ENCODE results near the gene MOK.
A peak's percentile ranks its signal among the peaks of the same experiment; 100 is the strongest.

Gene MOK

DNA sequence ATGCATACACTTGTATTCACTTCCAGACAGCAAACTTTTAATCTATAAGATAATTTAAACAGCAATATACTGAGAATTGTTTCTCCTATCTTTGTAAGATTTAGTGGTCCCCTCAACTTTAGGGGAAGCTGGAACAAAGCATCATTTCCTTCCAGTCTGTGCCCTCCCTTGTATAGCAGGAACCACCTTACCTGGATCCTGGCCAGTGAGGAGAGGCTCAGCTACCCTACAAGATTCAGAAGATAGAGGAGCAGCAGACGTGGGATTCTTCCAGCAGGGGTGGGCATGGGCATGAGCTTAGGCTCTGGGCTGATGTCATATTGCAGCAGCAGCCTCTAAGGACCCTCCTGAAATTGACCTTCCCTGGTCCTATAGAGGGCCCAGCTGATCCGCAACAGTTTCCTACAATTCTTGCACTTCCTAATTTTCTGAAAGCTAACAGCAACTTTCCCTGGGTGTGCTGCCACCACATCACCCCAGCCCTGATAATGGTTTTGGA, 21.3 kb downstream of the MOK start:
- DNase-seq: no peak

DNA sequence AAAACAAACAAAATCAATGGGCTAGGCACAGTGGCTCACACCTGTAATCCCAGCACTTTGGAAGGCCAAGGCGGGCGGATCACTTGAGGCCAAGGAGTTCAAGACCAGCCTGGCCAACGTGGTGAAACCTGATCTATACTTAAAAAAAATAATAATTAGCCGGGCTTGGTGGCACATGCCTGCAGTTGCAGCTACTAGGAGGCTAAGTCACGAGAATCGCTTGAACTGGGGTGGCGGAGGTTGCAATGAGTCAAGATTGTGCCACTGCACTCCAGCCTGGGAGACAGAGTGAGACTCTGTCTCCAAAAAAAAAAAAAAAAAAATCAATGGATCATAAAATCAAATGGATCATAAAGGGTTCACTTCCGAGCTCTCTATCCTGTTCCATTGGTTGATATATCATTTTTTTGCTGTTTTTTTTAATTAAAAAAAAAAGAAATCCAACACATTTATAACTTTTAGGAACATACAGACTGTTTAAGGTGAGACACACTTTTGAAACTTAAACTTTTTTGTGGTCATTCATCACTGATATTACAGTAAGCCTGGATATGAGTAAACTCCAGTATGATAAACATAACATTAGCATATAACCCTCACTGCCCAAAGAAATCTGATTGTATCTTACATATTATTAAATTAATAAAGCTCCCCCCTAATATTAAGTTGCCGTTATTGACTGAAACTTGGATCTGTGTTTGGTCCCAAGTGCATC, 22.1 kb downstream of the MOK start:
- no peak for DNase-seq

DNA sequence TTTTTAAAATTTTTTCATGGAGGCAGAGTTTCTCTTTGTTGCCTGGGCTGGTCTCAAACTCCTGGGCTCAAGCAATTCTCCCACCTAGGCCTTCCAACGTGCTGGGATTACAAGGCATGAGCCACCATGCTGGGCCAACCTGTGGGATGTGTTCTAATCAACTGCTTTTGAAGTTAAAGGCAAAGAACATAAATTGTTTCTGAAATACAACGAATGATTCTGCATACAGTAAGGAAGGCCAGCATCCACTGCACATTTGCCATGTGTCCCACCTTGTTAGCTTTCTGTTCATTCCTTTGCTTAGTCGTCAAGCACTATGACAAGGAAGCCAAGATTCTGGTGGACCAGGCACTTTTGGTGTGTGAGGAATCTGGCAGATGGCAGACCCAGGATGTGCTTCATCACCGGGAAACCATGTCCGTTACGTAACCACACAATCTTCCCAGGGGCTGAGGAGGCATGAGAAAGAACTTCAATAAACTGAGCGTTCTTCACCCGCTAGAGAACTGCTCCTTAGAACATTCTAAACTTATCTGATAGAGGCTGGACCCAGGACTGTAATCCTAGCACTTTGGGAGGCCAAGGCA, 24.5 kb downstream of the MOK start:
- DNase-seq: no peak

DNA sequence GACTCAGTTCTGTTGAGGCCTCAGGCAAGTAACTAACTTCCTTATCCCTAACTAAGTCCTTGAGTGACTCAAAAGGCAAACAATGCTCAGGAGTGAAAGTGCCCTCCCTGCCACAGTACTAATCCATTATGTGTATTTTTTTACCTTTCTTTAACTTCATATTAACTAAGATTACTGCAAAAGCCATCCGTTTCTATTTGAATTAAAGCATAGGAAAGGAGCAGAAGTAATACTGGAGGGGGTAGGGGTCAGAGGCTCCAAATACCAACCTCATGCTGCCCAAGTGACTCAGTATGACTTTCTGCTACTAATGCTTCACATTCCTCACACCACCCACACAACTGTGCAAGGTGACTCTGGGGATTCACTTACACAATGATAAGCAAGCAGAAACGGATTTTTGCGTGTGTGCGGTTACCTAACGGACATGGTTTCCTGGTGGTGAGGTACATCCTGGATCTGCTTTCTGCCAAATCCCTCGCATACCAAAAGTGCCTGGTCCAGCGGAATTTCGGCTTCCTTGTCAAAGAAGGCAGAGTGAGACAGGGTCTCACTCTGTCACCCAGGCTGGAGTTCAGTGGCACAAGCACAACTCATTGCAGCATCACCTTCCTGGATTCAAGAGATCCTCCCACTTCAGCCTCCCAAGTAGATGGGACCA, 25.1 kb downstream of the MOK start:
- peak; percentile 6 for DNase-seq

DNA sequence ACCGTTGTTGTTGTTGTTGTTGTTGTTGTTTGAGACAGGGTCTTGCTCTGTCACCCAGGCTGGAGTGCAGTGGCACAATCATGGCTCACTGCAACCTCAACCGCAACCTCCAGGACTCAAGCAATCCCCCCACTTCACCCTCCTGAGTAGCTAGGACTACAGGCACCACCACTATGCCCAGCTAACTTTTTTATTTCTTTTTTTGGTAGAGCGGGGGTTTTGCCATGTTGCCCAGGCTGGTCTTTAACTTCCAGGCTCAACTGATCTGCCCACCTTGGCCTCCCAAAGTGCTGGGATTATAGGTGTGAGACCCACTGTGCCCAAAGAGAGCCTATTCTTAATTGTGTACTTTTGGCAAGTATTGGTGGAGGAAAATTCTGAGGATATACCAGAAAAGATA, 25.7 kb downstream of the MOK start:
- no peak for DNase-seq

DNA sequence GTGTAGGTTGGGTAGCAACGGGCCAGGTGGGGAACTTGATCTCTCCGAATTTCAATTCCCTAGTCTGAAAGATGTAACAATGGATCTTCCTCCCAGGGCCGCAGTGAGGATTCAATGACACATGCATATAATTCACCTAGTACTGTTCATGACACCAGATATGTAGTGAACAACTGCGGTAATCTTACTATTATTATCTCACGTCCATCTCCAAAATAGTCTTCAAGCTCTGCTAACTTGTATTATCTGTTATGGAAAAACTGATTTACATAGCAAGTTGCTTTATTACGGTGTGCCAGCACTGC, 26.4 kb downstream of the MOK start:
- DNase-seq: no peak

DNA sequence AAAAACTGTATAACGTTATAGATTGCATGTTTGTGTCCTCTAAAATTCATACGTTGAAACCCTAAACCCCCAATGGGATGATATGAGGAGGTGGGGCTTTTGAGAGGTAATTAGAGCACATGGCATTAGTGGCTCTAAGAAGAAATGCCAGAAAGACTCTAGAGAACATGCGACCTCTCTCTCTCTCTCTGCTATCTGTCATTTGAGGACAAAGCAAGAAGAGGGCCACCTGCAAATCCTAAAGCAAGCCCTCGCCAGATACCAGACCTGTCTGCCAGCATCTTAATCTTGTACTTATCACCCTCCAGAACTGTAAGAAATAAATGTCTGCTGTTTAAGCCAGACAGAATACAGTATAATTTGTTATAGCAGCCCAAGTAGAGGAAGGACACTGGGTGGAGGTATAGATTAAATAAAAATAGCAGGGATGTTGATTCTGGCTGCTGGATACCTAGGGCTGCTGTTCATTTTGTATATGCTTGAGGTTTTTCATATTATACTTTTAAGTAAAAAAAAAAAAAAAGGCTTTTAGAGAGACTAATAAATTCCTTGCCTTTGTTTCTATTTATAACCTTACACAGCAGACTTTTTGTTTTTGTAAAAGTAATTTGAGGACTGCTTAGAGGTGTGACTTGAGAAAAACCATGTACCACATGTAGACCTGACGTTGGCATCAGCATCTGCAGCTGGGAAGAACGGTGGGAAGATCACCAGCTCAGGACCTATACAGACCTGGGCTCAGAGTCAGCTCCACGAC, 26.9 kb downstream of the MOK start:
- DNase-seq: no peak

DNA sequence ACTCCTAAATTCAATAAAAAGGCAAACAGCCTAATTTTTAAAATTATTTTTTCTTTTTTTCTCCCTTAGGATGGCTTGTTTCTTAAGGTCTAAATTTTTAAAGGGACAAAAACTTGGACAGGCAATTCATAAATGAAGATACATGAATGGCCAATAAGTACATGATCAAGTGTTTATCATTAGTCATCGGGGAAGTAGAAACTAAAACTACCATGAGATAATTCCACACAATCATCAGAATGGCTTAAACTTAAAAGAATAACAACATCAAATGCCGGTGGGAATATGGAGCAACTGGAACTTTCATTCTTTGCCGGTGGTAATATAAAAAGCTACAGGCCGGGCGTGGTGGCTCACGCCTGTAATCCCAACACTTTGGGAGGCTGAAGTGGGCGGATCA, 29.1 kb downstream of the MOK start:
- DNase-seq: no peak

DNA sequence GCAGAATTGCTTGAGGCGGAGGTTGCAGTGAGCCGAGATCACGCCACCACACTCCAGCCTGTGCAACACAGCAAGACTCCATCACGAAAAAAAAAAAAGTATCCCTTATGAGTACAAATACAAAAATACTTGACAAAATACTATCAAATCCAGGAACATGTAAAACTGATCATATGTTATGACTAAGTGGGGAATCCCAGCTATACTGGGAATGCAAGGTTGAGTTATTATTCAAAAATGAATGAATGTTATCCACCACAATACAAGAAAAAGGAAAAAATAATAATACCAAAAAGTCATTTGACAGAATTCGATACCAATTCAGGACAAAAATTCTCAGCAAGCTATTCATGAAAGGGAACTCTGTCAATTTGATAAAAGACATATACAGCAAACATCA, 32.6 kb downstream of the MOK start:
- DNase-seq: no peak

DNA sequence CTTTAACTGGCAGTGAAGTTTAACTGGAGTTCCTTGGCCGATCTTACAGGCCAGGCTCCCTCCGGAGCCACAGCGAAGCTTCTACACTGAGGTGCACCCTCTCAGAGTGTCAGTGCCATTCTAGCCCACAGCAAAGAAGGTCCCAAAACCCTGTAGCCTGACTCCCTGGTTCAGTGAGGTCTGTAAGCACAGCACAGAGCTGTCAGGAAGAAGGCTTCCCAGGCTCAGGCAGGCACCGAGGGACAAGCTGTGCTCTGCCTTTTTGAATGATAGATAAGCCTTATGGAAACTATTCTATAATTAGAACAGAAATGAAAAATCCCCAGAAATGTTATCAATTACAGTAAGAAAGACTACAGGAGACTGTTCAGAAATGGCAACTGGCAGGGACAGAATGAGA, 40.2 kb downstream of the MOK start:
- DNase-seq: no peak

DNA sequence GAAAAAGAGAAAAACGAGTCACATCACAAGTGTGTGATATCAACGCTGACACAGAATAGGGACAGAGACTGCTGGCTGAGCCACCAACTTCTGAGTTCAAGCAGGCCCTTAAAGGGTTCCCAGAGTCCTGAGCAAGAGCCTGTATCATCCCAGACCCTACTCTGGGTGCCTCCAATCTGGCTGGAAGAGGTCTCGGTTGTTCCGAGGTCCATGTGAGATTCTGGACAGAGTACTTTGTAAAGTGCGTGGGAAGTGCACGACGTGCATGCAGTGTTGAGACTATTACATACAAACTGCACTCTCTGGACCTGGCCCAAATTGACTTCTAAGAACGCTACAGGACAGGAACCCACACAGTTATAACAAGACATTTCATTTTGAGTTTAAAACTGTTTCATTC, 40.6 kb downstream of the MOK start:
- DNase-seq: no peak

DNA sequence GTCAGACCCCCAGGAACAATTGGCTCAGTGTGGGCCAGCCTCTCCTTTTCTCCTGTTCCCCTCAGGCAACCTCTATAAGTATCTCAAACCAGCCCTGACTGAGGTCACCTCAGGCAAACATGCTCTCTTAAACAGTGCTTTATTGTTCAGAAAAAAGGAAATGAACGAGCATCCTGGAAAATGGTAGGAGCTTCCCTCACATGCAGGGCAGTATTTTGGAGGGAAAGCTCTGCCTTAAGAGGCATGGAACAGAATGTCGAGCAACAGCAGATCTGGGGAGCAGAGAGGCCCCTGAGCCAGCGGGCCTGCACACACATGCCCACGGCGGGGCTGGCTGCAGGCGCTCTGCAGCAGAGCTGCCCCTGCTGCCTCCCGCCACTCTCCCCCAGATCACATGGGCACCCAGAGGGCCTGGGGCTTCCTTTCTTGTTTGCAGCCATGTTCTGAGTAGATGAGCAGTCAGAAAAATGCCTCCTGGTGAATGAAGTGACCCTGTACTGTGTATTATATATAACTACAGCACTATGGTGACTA, 42.0 kb downstream of the MOK start:
- DNase-seq: no peak

DNA sequence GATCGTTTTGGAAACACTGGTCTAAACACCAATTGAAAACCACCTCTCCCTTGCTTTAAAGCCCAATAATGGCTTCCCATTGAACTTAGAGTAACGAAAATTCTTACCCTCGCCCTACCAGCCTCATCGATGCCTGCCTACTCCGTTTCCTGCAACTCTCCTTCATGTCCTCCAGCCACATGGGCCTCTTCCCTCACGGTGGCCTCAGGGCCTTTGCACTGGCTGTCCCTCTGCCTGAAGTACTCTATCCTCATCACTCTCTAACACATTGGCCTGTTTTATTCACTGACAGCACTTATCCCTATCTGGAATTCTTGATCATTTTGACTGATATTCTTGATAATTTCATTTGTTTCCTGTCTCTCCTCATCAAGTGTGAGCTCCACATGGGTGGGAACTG, 46.8 kb downstream of the MOK start:
- DNase-seq: no peak

DNA sequence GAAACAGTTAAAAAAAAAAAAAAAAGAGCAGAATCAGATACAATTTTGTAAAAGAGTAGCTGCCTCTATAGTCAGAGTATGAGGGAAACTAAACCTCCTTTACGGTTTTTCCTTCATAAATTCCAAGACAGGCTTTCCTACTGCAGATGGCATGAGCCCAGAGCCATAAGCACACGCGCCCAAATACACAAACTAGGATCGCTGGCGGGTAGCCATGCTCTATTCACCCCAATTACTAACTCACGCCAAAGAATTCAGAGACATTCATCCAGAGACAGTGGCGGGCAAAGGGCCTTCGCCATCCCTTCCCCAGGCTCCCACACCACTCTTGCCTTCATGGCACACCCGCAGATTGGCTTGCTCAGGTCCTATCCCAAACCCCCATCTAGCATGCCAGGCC, 48.2 kb downstream of the MOK start:
- DNase-seq: no peak

DNA sequence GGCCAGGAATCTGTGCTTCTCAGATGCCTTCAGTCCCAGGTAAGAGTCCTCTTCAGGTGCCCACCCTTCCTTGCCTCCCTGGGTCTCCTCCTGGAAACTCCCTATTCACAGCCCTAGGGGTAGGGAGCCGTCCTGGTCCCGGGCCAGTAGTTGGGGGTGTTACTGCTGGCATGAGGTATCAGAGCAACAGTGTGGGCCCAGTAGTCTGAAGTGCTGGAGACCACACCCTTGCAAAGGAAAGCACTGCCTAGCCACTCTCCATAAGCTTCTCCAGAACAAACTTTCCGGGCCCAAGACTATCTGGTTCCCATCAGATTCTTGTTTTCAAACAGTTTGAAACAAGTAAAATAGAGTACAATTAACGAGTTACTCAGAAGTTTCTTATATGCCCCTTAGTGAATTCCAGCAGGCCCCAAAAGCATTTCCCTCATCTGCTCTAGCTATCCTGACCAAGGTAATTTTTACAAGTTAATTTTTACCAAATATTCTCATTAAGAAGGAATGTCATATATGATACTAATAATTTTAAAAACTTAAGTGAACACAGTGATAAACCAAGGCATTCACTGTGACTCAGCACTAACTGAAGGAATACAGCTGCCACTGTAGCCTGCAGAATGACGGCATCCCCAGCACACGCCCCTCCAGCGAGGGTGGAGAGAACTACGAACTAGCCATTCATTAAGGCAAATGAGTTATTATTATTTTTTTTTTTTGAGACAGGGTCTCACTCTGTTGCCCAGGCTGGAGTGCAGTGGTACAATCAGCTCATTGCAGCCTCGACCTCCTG, 49.4 kb downstream of the MOK start:
- no peak for DNase-seq

DNA sequence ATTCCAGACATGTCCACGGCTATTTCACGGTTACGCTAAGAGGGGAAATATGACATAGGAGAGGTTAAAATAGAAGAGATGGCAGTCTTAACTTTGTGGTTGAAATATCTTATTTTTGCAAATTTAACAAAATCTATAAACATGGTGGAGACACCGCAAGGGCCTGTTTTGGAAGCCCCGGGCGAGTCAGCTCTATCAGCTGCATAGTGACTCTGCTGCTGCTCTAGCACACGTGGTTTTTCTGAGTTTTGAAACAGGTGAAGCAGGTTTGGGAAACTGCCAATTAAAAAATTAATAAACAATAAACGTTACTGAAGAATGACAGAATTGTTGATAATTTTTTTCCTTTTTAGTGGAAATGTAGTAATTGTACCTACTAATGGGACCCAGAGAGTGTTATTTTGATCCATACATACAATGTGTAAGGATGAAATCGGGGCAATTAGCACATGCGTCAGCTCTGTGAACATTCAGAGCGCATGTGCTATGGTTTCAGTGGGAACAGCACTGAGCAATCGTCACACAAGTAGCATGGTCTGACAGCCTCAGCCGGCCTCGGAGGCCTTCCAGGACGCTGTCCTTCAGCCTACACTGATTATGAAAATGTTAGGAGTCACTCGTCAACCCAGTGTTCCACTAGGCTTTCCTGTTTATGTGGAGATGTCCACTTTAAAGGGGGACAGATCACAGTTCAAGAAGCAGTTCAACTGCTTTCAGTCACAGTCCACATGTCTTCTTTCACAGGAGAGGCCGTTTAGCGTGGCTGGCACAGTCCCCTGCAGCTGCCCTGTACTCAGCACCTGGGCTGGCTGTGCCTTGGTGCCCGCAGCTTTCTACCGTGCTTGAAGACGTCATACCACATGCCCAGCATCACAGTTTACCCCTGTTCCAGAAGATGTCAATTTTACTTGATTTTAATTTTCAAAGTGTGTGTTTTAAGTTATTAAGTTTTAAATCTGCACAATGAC, 51.8 kb downstream of the MOK start:
- no peak for DNase-seq

DNA sequence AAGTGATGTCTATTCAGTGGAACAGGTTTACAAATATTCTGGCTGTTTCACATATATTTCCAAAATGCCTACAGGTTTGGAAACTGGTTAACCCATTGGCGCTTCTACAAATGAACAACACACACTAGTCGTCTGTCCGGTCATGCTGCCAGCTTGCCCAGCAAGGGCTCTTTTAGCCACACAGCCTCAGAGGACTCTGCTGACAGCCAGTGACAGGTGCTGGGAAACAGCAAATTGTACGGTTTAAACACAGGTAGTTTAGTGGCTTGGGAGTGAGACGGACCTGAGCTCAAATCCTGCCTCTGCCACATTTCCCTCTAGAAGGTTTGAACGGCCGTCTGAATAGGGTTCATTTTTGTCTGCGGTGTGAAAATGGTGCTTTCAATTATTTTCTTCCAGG, 53.8 kb downstream of the MOK start:
- no peak for DNase-seq

DNA sequence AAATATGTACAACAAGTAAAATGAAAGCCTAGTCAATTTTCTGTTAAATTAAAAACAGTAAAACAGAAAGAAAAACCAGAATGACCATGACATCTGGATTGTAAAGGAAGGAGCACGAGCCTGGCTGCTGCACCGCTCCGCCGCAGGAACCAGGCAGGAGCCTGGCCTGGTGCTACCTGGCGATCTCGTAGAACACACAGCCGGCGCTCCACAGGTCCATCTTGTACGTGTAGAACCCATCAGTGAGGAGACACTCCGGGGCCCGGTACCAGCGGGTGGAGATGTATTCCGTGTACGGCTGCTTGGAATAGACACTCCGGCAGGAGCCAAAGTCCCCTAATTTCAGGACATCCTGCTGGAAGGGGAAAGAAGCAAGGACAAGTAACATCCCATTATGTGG, 54.3 kb downstream of the MOK start:
- DNase-seq: no peak

DNA sequence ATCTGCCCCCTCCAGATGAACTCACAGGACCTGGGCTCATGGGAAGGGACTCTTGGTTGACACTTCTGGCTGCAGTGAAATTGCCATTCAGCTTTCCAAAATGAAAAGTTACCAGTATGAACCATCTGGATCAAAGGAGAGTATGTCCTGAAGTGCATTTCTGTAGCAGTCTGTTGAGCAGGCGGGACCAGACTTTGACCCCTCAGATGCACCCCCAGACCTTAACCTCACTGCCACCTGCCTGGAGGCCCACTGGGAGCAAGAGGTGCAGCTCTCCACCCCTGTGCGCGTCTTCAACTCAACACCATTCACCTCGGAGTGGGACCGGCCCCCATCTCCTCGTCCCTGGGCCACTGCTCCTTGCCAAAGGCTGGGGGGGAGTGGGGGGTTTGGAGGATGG, 55.0 kb downstream of the MOK start:
- no peak for DNase-seq

DNA sequence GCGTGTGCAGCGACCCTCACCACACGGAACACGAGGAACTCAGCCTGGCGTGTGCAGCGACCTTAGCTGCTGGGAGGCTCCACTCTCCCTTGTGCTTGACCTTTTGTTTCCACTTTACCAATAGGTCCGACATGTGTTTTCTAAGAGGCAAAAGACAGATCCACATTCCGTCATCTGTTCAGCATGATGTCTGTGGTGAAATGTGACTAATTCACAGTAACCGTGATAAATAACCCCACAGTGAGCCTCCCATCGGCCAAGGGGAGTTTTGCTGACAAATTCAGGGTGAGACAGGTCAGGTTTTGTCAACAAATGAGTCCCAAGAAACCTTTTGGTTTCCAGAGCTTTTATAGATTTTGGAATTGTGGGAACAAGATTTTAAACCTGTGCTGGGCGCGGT, 55.9 kb downstream of the MOK start:
- no peak for DNase-seq

DNA sequence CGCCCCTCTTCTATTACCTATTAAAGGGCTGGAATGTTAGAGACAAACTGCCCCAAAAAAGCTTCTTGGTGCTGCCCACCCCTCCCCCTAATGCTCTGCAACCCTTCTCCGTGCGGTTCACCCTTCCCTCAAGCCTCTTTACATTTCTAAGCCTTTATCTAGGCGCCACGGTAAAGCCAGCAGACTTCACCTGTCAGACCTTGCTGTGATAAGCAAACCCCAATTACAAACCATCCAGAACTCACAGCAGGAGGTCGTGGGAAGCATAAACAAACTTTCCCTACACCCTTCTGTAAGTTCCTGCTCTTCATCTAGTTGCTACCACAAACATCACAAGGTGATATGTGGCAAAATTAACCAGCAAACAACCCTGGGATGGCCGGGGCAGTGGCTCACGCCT, 56.8 kb downstream of the MOK start:
- no peak for DNase-seq

DNA sequence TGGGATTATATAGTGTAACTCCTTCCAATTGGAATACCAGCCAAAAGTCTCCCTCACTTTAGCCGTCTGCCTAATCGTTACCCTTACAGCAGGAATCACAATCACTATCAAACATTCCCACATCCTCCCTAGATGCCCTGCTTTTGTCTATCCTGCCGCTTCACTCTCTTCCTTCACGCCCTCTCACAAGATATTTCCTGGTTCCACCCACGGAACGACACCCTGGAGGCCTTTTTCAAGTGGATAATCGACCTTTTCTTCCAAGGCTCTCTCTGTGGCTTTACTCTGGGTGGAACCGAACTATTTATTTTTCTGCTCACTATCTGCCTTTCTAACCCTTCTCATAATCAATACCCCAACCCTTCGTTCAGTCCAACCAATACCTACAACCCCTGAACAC, 58.9 kb downstream of the MOK start:
- no peak for DNase-seq
